Measurements from ENCODE around the gene SHISA9. TPM values are rescaled to one million over a fixed set of nuclear protein-coding genes. Genes with fewer than 3 reads are reported as not detected.

The SHISA9 gene
- total and polyA plus RNA-seq, 8 donors = 0.03 to 0.21 (median 0.10) TPM; not detected in 2

- H3K4me3 ChIP-seq = no peak overlapping the region
- intact Hi-C loops (cut with DNase I) = no loop called here
- H3K4me1 ChIP-seq = no peaks in the 10 kb centered on the region
- no peak for TF ChIP-seq CTCF (IDR thresholded peaks at IDR 0.05)
- H3K27ac ChIP-seq = no peak overlapping the region
- no peaks in the 10 kb centered on the region for H3K9me3 ChIP-seq
- no peak for DNase-seq
- H3K27me3 ChIP-seq = no peaks in the 10 kb centered on the region
- no peaks in the 10 kb centered on the region for H3K36me3 ChIP-seq
- no peak for ATAC-seq
Measured at GRCh38 chr16:12972246-12972645, 70.8 kb downstream of the SHISA9 start.

GRCh38 chr16:12975766-12976165 is 74.4 kb downstream of the SHISA9 start:
- TF ChIP-seq CTCF (IDR thresholded peaks at IDR 0.05) = no peak
- Histone ChIP-seq H3K27ac (no peak overlapping the region), H3K9me3 (no peaks in the 10 kb centered on the region), H3K27me3 (no peaks in the 10 kb centered on the region), H3K36me3 (no peaks in the 10 kb centered on the region), H3K4me3 (no peak overlapping the region), H3K4me1 (no peaks in the 10 kb centered on the region)
- DNase-seq (no peak), ATAC-seq (no peak)
- intact Hi-C loops (cut with DNase I) = no loop called here

GRCh38 chr16:12976496-12976895 is 75.1 kb downstream of the SHISA9 start:
- Histone ChIP-seq H3K27me3 (no peaks in the 10 kb centered on the region), H3K36me3 (no peaks in the 10 kb centered on the region), H3K4me3 (no peak overlapping the region), H3K4me1 (no peaks in the 10 kb centered on the region), H3K9me3 (peaks cover 0 to 7% of the 10 kb centered on the region in 2 donors), H3K27ac (no peak overlapping the region)
- DNase-seq = no peak
- no peak for TF ChIP-seq CTCF (IDR thresholded peaks at IDR 0.05)
- intact Hi-C loops (cut with DNase I) = no loop called here
- ATAC-seq = no peak

GRCh38 chr16:12976936-12977335 is 75.5 kb downstream of the SHISA9 start:
- H3K36me3 ChIP-seq = no peaks in the 10 kb centered on the region
- H3K4me1 ChIP-seq = no peaks in the 10 kb centered on the region
- no peak for ATAC-seq
- DNase-seq = no peak
- H3K27me3 ChIP-seq = no peaks in the 10 kb centered on the region
- no peak overlapping the region for H3K27ac ChIP-seq
- no peak overlapping the region for H3K4me3 ChIP-seq
- intact Hi-C loops (cut with DNase I) = no loop called here
- no peak for TF ChIP-seq CTCF (IDR thresholded peaks at IDR 0.05)
- peaks cover 0 to 8% of the 10 kb centered on the region in 2 donors for H3K9me3 ChIP-seq

- H3K9me3 ChIP-seq = peaks cover 0 to 9% of the 10 kb centered on the region in 2 donors
- TF ChIP-seq CTCF (IDR thresholded peaks at IDR 0.05) = no peak
- no peaks in the 10 kb centered on the region for H3K27me3 ChIP-seq
- H3K36me3 ChIP-seq = no peaks in the 10 kb centered on the region
- ATAC-seq (no peak), DNase-seq (no peak)
- H3K4me1 ChIP-seq = no peaks in the 10 kb centered on the region
- H3K27ac ChIP-seq = no peak overlapping the region
- no peak overlapping the region for H3K4me3 ChIP-seq
- intact Hi-C loops (cut with DNase I) = no loop called here
Measured at GRCh38 chr16:12985516-12985915, 84.1 kb downstream of the SHISA9 start.

Data from left lung (tissue), 10 donors.